A549 (cell line): ENCODE data around the gene MUC12. TPM values are rescaled to one million over a fixed set of nuclear protein-coding genes. Genes with fewer than 3 reads are reported as not detected.
"Not testable (repeated sequence)": the region's sequence is repeated elsewhere in the genome, so short reads cannot be mapped to it uniquely, and the experiment has no call there.

Source experiments
- ATAC-seq, 2 experiments: fragments of 200-7000 bp in 1 of 2; fragments of >200 bp in 1 of 2; cut with Nextera tagmentation in 1 of 2; cut with Tn5 transposase in 1 of 2; 3 replicates each; pipeline versions ENCODE4 v1.8.0 to v1.9.1; 2018 to 2020; ENCODE audit warnings: mild to moderate bottlenecking in 1 of 2, moderate library complexity in 1 of 2
- CTCF ChIA-PET: fragments of 300-600 bp; sonication (Branson Sonifier 250); formaldehyde crosslinking; extraction: SDS; loops from one replicate; lab custom pipeline; 2021; ENCODE audit warnings: antibody characterized with exemption, inconsistent platforms; lab: Yijun Ruan, JAX
- POLR2A ChIA-PET: fragments of 350-600 bp; formaldehyde crosslinking; extraction: SDS; loops from one replicate; lab custom pipeline; 2021; ENCODE audit warnings: antibody characterized with exemption, inconsistent platforms; lab: Yijun Ruan, JAX
- DNase-seq, 2 experiments: peaks; one replicate each; pipeline versions ENCODE4 v3.0.0 to v3.0.0-alpha.2; 2011 to 2016; ENCODE audit warnings: low read depth in 1 of 2, low spot score in 1 of 2
- FAIRE-seq: peaks from 2 replicates; lab custom pipeline; 2011; peaks lifted over from hg19 to GRCh38; lab: Jason Lieb, UNC
- H3K27ac ChIP-seq, 2 experiments: fragments of >200 bp; sonication (Bioruptor Twin); formaldehyde crosslinking; 3 replicates each; pipeline ENCODE4 v1.5.1; 2016 to 2017
- H3K4me1 ChIP-seq: fragments of >200 bp; sonication (Bioruptor Twin); formaldehyde crosslinking; 3 replicates; pipeline ENCODE4 v1.6.1; 2016
- H3K4me2 ChIP-seq: fragments of >200 bp; sonication (Bioruptor Twin); formaldehyde crosslinking; 3 replicates; pipeline ENCODE4 v1.6.1; 2016
- H3K4me3 ChIP-seq: fragments of >200 bp; sonication (Bioruptor Twin); formaldehyde crosslinking; 3 replicates; pipeline ENCODE4 v1.5.1; 2016
- H3K9me3 ChIP-seq: fragments of >200 bp; sonication (Bioruptor Twin); formaldehyde crosslinking; 3 replicates; pipeline ENCODE4 v1.6.1; 2016
- BCL3 ChIP-seq: fragments of >200 bp; sonication (Bioruptor Twin); formaldehyde crosslinking; IDR thresholded peaks from 3 replicates; pipeline ENCODE4 v1.6.1; 2016
- CBX2 ChIP-seq: fragments of 200-600 bp; sonication (generic); IDR thresholded peaks from 2 replicates; pipeline ENCODE4 v1.6.1; 2016; ENCODE audit warnings: low read depth, mild to moderate bottlenecking, borderline replicate concordance
- CEBPB ChIP-seq, 2 experiments: fragments of >200 bp in 1 of 2; sonication (Bioruptor Twin) in 1 of 2; formaldehyde crosslinking in 1 of 2; IDR thresholded peaks; 2 replicates each; pipeline ENCODE4 v1.6.1; 2012 to 2016
- CHD4 ChIP-seq: fragments of 200-600 bp; sonication (generic); IDR thresholded peaks from 2 replicates; pipeline ENCODE4 v1.6.1; 2016; ENCODE audit warnings: antibody characterized with exemption, mild to moderate bottlenecking, borderline replicate concordance
- CTCF ChIP-seq: fragments of >200 bp; sonication (Bioruptor Twin); formaldehyde crosslinking; IDR thresholded peaks from 3 replicates; pipeline ENCODE4 v1.5.1; 2016
- ELK1 ChIP-seq: fragments of 150-350 bp; IDR thresholded peaks from 2 replicates; pipeline ENCODE4 v1.6.1; 2014; ENCODE audit warnings: low read depth, mild to moderate bottlenecking, low read length
- EP300 ChIP-seq, 2 experiments: fragments of >200 bp; sonication (Bioruptor Twin); formaldehyde crosslinking; IDR thresholded peaks; 2 replicates in 1 of 2; 3 replicates in 1 of 2; pipeline ENCODE4 v1.6.1; 2016 to 2017
- ESRRA ChIP-seq: fragments of 150-350 bp; IDR thresholded peaks from 2 replicates; pipeline ENCODE4 v1.6.1; 2014; ENCODE audit warnings: mild to moderate bottlenecking, low read length, borderline replicate concordance
- FOSL2 ChIP-seq, 2 experiments: fragments of 450-650 bp in 1 of 2; fragments of >200 bp in 1 of 2; sonication (Bioruptor Twin) in 1 of 2; formaldehyde crosslinking; IDR thresholded peaks; 2 replicates each; pipeline versions ENCODE4 v1.5.0 to v1.6.1; 2016 to 2020; ENCODE audit warnings: mild to moderate bottlenecking in 1 of 2, moderate library complexity in 1 of 2
- FOXS1 ChIP-seq: fragments of 250-450 bp; sonication (Bioruptor Pico); IDR thresholded peaks from 2 replicates; pipeline ENCODE4 v1.5.0; 2020; ENCODE audit warnings: mild to moderate bottlenecking, moderate library complexity
- GATA3 ChIP-seq: IDR thresholded peaks from 2 replicates; pipeline ENCODE4 v1.6.1; 2012; ENCODE audit warnings: borderline replicate concordance
- HEYL ChIP-seq: fragments of 250-450 bp; sonication (Bioruptor Pico); IDR thresholded peaks from 2 replicates; pipeline ENCODE4 v1.8.0; 2021; ENCODE audit warnings: mild to moderate bottlenecking, moderate library complexity
- HOXA7 ChIP-seq: fragments of 250-450 bp; sonication (Bioruptor Pico); IDR thresholded peaks from 2 replicates; pipeline ENCODE4 v1.5.0; 2020; ENCODE audit warnings: mild to moderate bottlenecking, moderate library complexity
- HOXB13 ChIP-seq: fragments of 250-450 bp; sonication (Bioruptor Pico); IDR thresholded peaks from 2 replicates; pipeline ENCODE4 v1.5.0; 2020; ENCODE audit warnings: low read depth, mild to moderate bottlenecking, moderate library complexity
- KDM5A ChIP-seq: fragments of 200-600 bp; sonication (generic); IDR thresholded peaks from 2 replicates; pipeline ENCODE4 v1.6.1; 2016; ENCODE audit warnings: antibody characterized with exemption, mild to moderate bottlenecking
- MAFK ChIP-seq: fragments of 450-650 bp; IDR thresholded peaks from 2 replicates; pipeline ENCODE4 v1.6.1; 2014; ENCODE audit not compliant: partially characterized antibody
- MAX ChIP-seq: IDR thresholded peaks from 2 replicates; pipeline ENCODE4 v1.6.1; 2012
- MAZ ChIP-seq: fragments of 150-350 bp; IDR thresholded peaks from 2 replicates; pipeline ENCODE4 v1.6.1; 2014; ENCODE audit warnings: antibody characterized with exemption, low read depth, low read length, borderline replicate concordance
- MYC ChIP-seq: IDR thresholded peaks from 2 replicates; pipeline ENCODE4 v1.6.1; 2012; ENCODE audit warnings: mild to moderate bottlenecking, inconsistent platforms, low read length, improper control_type of control experiment, borderline replicate concordance
- POLR2AphosphoS2 ChIP-seq: conservative IDR thresholded peaks from 2 replicates; pipeline ENCODE4 v1.6.1; 2012; ENCODE audit warnings: low read length, improper control_type of control experiment, inconsistent platforms
- RAD21 ChIP-seq, 2 experiments: fragments of >200 bp in 1 of 2; sonication (Bioruptor Twin) in 1 of 2; formaldehyde crosslinking in 1 of 2; IDR thresholded peaks in 1 of 2; conservative IDR thresholded peaks in 1 of 2; 2 replicates in 1 of 2; 3 replicates in 1 of 2; pipeline ENCODE4 v1.6.1; 2012 to 2018; ENCODE audit warnings: inconsistent platforms in 1 of 2
- SMC3 ChIP-seq: fragments of >200 bp; sonication (Bioruptor Twin); formaldehyde crosslinking; IDR thresholded peaks from 3 replicates; pipeline ENCODE4 v1.6.1; 2018; ENCODE audit warnings: inconsistent platforms
- TP53 ChIP-seq: fragments of 250-450 bp; sonication (Bioruptor Pico); IDR thresholded peaks from 2 replicates; pipeline ENCODE4 v1.5.0; 2021; ENCODE audit warnings: mild to moderate bottlenecking, moderate library complexity
- USF2 ChIP-seq: fragments of 450-650 bp; IDR thresholded peaks from 2 replicates; pipeline ENCODE4 v1.6.1; 2014; ENCODE audit warnings: antibody characterized with exemption
- ZNF302 ChIP-seq: fragments of 250-450 bp; sonication (Bioruptor Pico); IDR thresholded peaks from 2 replicates; pipeline ENCODE4 v1.9.0; 2021; ENCODE audit warnings: inconsistent platforms, mild to moderate bottlenecking, moderate library complexity
- WGBS: methylation state at CpG from one replicate; pipeline ENCODE4 v1.1.6; 2017; ENCODE audit errors: missing lambda C conversion rate; 5-methylcytosine and 5-hydroxymethylcytosine counted together
- polyA plus RNA-seq, 4 experiments: library from polyadenylated mRNA; depleted of rRNA in 3 of 4; stranded (reverse); fragments of >200 nt; fragmentation: RNase III in 1 of 4; extraction: RNeasy Plus Mini Kit Qiagen cat#74134 plus additional on column Dnase treatment in 1 of 4; gene quantifications; 2 replicates in 3 of 4; 3 replicates in 1 of 4; pipeline ENCODE4 v1.2.3, GENCODE V29; 2011 to 2017

MUC12 gene
- polyA plus RNA-seq, 2 of the 4 experiments (the other 2 are of a cell fraction): 1.2 to 2.4 TPM

GRCh38 chr7:100933734-100934133, 35.6 kb upstream of the MUC12 start (continued):
- no peak for TF ChIP-seq USF2
- no peak for TF ChIP-seq KDM5A
- no peak for TF ChIP-seq SMC3
- TF ChIP-seq HOXB13 (CRISPR knock-in tag): no peak
- TF ChIP-seq CHD4: no peak
- no peak for TF ChIP-seq CBX2

- CTCF ChIA-PET, H3K4me1 ChIP-seq, H3K27ac ChIP-seq, ATAC-seq, H3K4me3 ChIP-seq, POLR2A ChIA-PET, DNase-seq, H3K4me2 ChIP-seq, FAIRE-seq: not testable (repeated sequence)
- H3K9me3 ChIP-seq: peaks cover 42% of the 10 kb centered on the region
- 22% methylated on average over 2 of the region's 2 CpGs for WGBS
These were observed 34.0 kb upstream of the MUC12 start for GRCh38 chr7:100935381-100935780.

- CTCF ChIA-PET: interaction anchor here (0.6 kb wide), 1 partner anchor 389 kb away, joined by 3 read pairs; no protein-coding TSS in a partner anchor
- not testable (repeated sequence) for FAIRE-seq
- WGBS: 74% methylated on average over 7 of the region's 7 CpGs
These were observed 33.2 kb upstream of the MUC12 start for GRCh38 chr7:100936167-100936566.

GRCh38 chr7:100942045-100942774, 27.2 kb upstream of the MUC12 start:
- peaks cover 14% of the 10 kb centered on the region for H3K4me1 ChIP-seq
- CTCF ChIA-PET: interaction anchor here (0.6 to 1.0 kb wide), 3 partner anchors 9 to 48 kb away, joined by 3 read pairs; no protein-coding TSS in a partner anchor
- FAIRE-seq (peak; percentile 84), DNase-seq (peak in 1 of 2 experiments; percentile 87), ATAC-seq (peak; percentile 63 to 74; a peak in 5 of 6 replicates)
- peaks cover 26% of the 10 kb centered on the region for H3K9me3 ChIP-seq
- 0 out of 6 replicates have a peak overlapping the region, but pooled peaks of 1 of the 2 experiments have one; percentile 8 for H3K27ac ChIP-seq
- H3K4me3 ChIP-seq: no peak overlapping the region
- 30% methylated on average over 9 of the region's 9 CpGs for WGBS
- peak overlapping the region; percentile 70 for H3K4me2 ChIP-seq
- POLR2A ChIA-PET: interaction anchor here (1.5 kb wide), 1 partner anchor 53 kb away, joined by 6 read pairs; the partner anchor contains the start of gene UFSP1
- TF ChIP-seq CHD4 (no peak), HOXA7 (CRISPR knock-in tag) (no peak), ESRRA (no peak), FOSL2 (IDR thresholded peaks at IDR 0.05) (peak; percentile 32; the same call in 1 of the 2 replicates), FOSL2 (CRISPR knock-in tag; IDR thresholded peaks at IDR 0.05) (peak; percentile 69), MAZ (no peak), POLR2AphosphoS2 (no peak), GATA3 (peak; percentile 96), CEBPB (IDR thresholded peaks at IDR 0.05) (peak; percentile 99), ZNF302 (CRISPR knock-in tag) (no peak), MYC (no peak), TP53 (CRISPR knock-in tag) (no peak), BCL3 (peak; percentile 92; the same call in 2 of the 3 replicates), CTCF (no peak), ELK1 (no peak), HEYL (CRISPR knock-in tag) (no peak), RAD21 (conservative IDR thresholded peaks at IDR 0.05 in 1 of 2, IDR thresholded peaks at IDR 0.05 in 1 of 2) (no peak), EP300 (IDR thresholded peaks at IDR 0.05) (no peak), MAFK (no peak), MAX (peak; percentile 74), FOXS1 (CRISPR knock-in tag) (no peak)

More at GRCh38 chr7:100936167-100936566, 33.2 kb upstream of the MUC12 start:
- H3K4me2 ChIP-seq, H3K27ac ChIP-seq, H3K4me3 ChIP-seq, ATAC-seq, POLR2A ChIA-PET, H3K4me1 ChIP-seq, DNase-seq: not testable (repeated sequence)
- H3K9me3 ChIP-seq: peaks cover 46% of the 10 kb centered on the region
